Sciatic nerve (tissue), 2 donors: Measurements from ENCODE around the gene C12orf76. TPM values are rescaled to one million over a fixed set of nuclear protein-coding genes. Genes with fewer than 3 reads are reported as not detected.
"Not testable (repeated sequence)": the region's sequence is repeated elsewhere in the genome, so short reads cannot be mapped to it uniquely, and the experiment has no call there.

Source experiments
- ATAC-seq: fragments of 200-7000 bp; cut with Tn5 transposase; one replicate; pipeline ENCODE4 v1.9.1; 2020; ENCODE audit warnings: mild to moderate bottlenecking, moderate library complexity
- DNase-seq: peaks from one replicate; pipeline ENCODE4 v3.0.0-alpha.2; 2020; ENCODE audit warnings: low spot score
- intact Hi-C: fragments of 100-400 bp; cut with DNase I; formaldehyde crosslinking; loops from one replicate; pipeline ENCODE4 v1.14.2; 2022
- total RNA-seq: library from RNA; stranded (reverse); fragmentation: NEBNext Ultra II Directional; extraction: Animal tissue kit (Norgen Biotek cat#: 25700); gene quantifications from one replicate; pipeline ENCODE4 v1.2.1, GENCODE V29; 2021
- donor health status: DM: no; HTN: no; CAD: no.
- donor health status: DM: no; HTN: no; CAD: no.

The C12orf76 gene
- total RNA-seq, 1 donor from 2014 or later = 40.3 TPM

DNA sequence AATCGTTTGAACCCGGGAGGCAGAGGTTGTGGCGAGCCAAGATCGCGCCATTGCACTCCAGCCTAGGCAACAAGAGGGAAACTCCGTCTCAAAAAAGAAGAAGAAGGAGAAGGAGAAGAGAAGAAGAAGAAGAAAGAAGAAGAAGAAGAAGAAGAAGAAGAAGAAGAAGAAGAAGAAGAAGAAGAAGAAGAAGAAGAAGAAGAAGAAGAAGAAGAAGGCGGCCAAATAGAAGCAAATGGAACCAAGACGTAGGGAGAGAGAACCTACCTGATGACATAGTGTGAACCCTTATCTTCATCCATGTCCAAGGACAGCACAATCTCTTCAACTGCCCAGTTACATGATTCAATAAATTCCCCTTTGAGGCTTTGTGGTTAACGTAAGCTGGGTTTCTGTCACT is 19.8 kb upstream of the C12orf76 start:
- intact Hi-C loops = not testable (repeated sequence)

DNA sequence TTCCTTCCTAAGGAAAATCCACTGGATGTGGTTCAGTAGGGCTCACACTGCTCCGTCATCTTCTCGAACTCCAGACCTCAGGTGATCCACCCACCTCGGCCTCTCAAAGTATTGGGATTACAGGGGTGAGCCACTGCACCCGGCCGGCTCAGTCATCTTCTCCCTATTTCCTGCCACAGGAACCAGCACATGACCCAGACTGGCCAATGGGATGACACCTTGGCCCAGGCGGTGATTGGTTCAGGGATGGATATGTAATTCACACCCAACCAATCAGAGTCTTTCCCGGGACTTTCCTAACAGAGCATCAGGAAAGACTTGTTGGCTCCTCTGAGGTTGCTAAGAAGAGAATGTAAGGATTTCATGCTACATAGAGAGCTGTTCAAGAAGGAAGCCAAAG is 19.2 kb upstream of the C12orf76 start:
- intact Hi-C loops = no loop called here
- no peak for DNase-seq
- no peak for ATAC-seq

More for the DNA sequence above, 19.8 kb upstream of the C12orf76 start:
- not testable (repeated sequence) for DNase-seq, ATAC-seq

DNA sequence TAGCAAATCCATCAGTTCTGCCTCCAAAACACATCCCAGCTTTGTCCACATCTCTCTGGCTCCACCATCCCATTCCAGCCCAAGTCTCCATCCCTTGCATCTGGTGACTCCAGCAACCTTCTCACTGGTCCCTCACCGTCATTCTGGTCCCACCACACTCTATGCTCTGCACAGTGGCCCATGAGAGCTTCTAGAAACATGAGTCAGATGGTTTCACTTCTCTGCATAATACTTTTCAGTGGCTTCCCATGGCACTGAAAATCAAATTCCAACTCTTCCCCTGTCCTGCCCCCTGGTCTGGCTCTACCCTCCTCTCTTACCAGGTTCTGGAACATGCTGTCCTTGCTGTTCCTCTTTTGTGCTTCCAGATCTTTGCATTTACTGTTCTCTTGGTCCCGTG is 17.2 kb upstream of the C12orf76 start:
- no peak for DNase-seq
- ATAC-seq = peak; percentile 32
- intact Hi-C loops = no loop called here

DNA sequence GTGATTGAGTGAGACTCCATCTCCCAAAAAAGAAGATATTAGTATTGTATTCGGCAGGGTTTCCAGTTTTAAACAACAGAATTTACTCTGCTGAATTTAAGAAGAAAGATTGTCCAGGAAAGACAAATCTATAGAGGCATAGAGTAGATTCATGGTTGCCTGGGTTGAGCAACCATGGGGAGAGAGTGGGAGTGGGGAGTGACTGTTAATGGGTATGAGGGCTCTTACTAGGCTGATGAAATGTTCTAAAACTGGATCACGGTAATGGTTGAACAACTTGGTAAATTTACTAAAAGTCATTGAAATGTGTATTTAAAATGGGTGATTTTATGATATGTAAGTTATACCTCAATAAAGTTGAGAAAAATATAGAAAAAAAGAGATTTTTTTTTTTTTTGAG is 13.9 kb upstream of the C12orf76 start:
- intact Hi-C loops = no loop called here
- DNase-seq = no peak
- ATAC-seq = no peak

DNA sequence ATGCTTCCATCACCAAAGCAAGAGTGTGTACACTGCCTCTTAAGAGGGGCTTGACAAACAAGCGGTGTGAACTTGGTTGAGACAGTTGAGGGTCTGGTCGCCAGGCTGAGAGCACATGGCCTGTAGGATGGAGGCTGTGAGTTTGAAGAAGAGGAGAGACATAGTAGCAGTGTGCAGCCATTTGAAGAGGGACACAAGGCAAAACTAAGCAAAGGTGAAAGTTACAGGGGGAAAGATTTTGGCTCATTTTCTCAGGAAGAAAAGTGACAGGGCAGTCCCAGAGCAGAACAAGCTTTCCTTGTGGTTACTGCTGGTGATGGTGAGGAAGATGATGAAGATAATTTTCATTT is 11.3 kb upstream of the C12orf76 start:
- intact Hi-C loops = no loop called here
- no peak for DNase-seq
- no peak for ATAC-seq

DNA sequence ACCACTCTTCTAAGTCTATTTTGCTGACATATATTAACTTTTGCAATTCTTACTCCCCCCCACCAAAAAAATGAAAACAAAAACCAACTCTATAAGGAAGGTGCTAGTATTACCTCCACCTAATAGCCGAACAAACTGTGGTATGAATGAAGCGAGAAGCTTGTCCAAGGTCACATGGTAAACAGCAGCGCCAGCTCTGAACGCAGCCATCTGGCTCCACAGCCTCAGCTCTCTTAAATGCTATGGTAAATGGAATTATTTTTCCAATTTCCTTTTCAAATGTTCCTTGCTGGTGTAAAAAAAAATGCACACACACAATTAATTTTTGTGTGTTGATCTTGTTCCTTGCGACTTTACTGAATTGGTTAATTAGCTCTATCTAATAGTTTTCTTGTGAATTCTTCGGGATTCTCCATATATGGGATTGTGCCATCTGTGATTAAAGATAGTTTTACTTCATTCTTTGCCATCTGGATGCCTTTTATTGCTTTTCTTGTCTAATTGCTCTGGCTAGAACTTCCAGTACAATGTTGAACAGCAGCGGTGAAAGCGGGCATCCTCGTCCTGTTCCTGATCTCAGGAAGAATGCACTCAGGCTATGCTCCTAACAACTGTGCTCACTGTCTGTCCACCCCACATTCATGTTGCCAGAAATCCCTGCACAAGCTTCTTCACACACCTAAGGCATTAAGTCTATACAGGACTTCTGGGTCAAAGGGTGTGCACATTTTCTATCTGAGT is 10.7 kb upstream of the C12orf76 start:
- no peak for ATAC-seq
- intact Hi-C loops = no loop called here
- DNase-seq = no peak

DNA sequence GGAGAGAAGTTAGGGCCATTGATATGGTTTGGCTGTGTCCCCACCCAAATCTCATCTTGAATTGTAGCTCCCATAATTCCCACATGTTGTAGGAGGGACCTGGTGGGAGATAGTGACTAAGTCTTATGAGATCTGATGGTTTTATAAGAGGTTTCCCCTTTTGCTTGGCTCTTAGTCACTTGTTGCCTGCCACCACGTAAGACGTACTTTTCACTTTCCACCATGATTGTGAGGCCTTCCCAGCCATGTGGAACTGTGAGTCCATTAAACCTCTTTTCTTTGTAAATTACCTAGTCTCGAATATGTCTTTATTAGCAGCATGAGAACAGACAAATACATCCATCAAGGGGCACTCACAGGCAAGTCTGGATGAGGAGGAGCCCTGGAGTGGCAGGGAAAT is 8.3 kb upstream of the C12orf76 start:
- ATAC-seq, DNase-seq, intact Hi-C loops: not testable (repeated sequence)

DNA sequence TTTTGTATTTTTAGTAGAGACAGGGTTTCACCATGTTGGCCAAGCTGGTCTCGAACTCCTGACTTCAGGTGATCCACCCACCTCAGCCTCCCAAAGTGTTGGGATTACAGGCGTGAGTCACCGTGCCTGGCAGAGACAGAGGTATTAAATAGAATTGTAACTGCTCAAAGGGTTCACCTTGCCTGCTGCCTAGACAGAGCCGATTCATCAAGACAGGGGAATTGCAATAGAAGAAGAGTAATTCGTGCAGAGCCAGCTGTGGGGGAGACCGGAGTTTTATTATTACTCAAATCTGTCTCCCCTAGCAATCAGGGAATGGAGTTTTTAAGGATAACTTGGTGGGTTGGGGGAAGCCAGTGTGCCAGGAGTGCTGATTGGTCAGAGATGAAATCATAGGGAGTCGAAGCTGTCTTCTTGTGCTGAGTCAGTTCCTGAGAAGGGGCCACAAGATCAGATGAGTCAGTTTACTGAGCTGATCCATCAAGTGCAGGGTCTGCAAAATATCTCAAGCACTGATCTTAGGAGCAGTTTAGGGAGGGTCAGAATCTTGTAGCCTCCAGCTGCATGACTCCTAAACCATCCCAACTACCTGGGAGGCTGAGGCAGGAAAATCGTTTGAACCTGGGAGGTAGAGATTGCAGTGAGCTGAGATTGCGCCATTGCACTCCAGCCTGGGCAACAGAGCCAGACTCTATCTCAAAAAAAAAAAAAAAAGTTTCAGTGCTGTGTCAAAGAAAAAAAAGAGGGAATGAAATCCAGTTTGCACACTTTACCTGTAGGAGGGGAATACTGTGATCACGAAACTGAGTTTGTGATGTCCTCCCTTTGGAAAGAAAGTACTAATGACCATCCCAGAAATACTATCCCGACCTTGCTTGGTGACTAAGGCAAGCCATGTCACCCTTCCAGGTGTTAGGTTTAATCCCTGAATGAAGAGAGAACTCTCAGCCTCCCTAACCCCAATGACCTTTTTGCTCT is 7.3 kb upstream of the C12orf76 start:
- intact Hi-C loops, ATAC-seq, DNase-seq: not testable (repeated sequence)

DNA sequence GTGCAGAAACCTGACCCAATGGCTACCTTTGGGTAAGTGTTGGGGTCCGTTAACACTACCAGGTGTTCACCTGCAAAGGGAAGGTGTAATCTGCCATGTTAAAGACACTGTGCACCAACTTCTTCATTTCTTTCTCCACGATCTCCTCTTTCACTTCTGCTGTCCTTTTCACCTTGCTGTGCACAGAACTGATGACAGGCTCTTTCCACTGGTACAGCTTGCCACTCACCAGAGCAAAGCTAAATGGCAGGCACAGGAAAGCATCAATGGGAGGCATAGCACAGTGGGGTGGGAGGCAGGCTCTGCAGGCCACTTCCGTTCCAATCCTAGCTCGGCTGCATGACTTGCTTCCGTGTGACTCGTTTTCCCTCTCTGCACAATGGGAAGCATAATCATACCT is 2.6 kb upstream of the C12orf76 start:
- intact Hi-C loops = no loop called here

DNA sequence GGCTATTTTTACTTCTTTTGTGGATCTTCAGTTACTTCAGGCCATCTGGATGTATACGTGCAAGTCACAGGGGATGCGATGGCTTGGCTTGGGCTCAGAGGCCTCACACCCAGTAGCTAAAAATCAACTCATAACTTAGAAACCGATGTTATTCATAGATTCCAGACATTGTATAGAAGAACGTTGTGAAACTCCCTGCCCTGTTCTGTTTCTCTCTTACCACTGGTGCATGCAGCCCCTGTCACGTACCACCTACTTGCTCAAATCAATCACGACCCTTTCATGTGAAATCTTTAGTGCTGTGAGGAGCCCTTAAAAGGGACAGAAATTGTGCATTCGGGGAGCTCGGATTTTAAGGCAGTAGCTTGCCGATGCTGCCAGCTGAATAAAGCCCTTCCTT is 1.3 kb upstream of the C12orf76 start:
- DNase-seq, intact Hi-C loops, ATAC-seq: not testable (repeated sequence)

More for the DNA sequence above, 2.6 kb upstream of the C12orf76 start:
- no peak for DNase-seq
- no peak for ATAC-seq

DNA sequence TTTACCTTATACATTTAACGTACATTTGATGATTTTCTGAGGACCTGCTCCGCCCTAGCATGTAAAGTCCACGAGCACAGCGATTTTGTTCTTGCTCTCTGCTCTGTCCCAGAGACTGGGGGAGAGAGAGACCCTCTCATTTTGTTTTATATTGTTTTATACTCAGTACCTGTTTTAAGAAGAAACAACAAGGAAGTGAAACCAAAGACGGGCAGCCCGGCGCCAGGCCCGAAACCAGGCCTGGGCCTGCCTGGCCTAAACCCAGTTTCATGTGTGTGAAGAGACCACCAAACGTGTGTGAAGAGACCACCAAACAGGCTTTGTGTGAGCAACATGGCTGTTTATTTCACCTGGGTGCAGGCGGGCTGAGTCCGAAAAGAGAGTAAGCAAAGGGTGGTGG is 712 bp upstream of the C12orf76 start:
- ATAC-seq, intact Hi-C loops: not testable (repeated sequence)

DNA sequence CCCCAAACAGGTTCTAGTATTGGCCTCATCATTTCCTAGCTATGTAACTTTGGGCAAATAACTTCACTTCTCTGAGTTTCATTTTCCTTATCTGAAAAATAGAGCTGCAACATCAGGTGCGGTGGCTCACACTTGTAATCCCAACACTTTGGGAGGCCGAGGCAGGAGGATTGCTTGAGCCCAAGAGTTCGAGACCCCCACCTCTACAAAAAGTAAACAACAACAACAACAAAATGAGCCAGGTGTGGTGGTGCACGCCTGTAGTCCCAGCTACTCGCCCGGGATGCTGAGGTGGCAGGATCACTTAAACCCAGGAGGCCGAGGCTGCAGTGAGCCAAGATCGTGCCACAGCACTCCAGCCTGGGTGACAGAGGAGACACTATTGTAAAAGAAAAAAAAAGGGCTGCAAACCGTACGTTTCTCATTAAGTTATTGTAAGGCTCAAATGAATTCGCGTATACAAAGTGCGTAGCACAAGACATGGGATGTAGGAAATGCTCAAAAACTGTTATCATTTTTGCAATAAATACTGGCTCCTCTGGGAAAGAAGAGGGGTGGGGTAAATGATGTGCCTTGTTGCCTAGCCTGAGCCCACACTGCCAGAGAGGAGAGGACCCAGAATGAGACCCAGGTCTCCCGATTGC is 903 bp downstream of the C12orf76 start:
- no peak for ATAC-seq
- intact Hi-C loops = no loop called here
- DNase-seq = no peak

More for the DNA sequence above, 712 bp upstream of the C12orf76 start:
- DNase-seq = not testable (repeated sequence)

DNA sequence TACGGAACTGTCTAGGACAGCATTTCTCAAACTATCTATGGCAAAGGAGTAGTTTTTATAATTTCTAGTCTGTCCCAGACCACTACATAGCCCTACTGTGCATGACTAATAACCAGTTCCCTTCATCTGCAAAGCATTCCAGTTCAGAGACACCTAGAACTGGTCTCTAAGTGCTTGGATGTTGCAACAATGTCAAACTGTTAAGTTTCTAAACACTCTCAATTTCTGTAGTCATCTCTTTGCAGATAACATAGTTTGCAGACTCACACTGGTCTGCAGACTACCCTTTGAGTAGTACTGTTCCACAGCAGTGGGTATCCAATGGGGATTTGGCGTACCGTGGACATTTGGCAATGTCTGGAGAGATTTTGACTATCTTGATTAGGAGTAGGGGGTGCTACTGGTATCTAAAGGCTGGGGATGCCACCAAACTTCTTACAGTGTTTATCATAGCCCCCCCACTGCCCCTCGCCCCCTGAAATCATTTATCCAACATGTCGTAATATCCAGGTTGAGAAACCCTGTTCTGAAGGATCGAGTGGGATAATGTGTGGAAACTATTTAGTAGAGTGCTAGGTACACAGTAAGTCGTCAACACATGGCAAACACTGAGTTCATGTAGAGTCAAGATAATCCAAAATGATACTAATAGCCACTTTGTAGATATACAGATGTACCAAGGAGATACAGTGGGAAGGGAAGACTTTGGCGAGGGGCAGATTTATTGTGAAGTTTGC is 1.7 kb downstream of the C12orf76 start:
- DNase-seq = no peak
- intact Hi-C loops = no loop called here

DNA sequence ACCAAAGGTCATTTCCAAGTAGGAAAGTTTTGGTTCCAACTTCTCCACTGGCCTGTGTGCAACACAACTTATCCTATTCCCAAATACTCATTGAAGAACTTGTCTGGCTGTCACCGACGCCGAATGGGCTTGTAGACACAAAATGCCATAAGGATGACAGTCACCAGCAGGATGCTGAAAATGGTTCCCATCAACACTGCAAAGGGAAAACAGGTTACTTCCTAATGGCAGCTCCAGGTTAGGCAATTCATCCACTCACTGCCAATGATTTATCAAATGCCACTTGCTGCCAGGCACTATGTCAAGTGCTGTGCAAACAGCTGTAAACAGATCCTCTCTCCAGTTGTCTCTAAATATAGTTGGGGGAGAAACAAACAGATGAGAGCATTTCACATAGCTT is 6.1 kb downstream of the C12orf76 start:
- ATAC-seq (no peak), DNase-seq (no peak)
- intact Hi-C loops = no loop called here

More for the DNA sequence above, 1.7 kb downstream of the C12orf76 start:
- no peak for ATAC-seq

DNA sequence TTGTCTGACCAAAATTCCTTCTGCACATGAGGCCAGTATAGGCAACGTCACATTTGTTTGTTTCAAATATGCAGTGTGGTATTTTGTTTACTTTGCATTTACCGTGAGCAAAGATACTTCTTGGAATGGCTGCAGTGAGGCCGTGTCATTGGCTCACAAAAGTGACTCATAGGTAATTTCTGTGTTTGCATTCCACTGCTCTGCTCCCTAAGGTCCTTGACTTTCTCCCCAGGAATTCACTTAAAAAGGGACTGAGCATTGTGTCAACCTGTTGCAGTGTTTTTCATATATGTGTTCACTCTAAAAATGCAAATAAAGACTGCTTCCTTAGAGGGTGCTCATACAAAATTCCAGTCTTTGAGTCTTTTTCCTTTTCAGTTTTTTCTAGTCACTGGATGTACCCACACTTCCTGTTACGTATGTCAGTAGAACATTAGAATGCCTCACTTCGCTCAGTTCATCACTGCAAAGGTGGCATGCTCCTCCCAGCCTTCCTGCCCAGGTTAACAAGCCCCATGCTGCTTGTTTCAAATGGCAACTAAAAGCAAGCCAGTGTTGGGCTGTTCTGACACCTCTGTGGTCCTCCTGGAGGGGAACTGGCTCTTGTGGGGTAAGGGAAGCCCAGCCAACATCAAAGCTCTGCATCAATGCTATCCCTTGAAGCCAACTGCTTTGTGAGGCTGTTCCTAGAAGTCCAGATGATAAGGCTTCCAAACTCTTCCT is 9.1 kb downstream of the C12orf76 start:
- intact Hi-C loops = no loop called here
- ATAC-seq = no peak
- DNase-seq = no peak

DNA sequence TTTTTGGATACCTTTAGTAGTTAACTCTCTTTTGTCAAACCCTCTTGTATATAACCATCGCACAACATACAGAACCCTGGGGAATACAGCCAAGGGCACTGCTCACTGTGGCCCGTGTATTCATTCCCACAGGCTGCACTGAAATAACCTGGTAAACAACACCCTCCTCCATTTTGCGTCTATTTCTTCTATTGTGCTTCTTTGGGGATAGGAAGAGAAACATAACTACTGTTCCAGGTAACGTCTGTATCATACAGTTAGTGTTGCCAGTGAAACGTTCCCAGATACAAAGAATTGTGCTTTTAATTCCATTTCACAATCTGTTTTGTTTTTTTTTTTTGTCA is 9.6 kb downstream of the C12orf76 start:
- intact Hi-C loops = no loop called here
- DNase-seq (no peak), ATAC-seq (no peak)

DNA sequence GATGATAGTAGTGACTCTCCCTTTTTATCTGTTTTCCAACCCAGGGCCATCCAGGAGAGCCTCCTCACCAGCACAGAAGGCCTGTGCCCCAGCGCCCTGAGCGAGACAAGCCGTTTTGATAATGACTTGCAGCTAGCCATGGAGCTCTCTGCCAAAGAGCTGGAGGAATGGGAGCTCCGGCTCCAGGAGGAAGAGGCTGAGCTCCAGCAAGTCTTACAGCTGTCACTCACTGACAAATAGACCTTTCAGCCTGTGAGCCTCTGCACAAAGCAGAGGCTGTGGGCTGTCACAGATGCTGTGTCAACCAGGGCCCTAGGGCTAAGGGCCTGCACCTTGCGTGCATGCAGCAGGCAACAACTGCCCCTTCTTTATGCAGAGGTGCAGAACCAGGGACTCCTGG is 11.0 kb downstream of the C12orf76 start:
- no peak for DNase-seq
- intact Hi-C loops = no loop called here
- no peak for ATAC-seq

DNA sequence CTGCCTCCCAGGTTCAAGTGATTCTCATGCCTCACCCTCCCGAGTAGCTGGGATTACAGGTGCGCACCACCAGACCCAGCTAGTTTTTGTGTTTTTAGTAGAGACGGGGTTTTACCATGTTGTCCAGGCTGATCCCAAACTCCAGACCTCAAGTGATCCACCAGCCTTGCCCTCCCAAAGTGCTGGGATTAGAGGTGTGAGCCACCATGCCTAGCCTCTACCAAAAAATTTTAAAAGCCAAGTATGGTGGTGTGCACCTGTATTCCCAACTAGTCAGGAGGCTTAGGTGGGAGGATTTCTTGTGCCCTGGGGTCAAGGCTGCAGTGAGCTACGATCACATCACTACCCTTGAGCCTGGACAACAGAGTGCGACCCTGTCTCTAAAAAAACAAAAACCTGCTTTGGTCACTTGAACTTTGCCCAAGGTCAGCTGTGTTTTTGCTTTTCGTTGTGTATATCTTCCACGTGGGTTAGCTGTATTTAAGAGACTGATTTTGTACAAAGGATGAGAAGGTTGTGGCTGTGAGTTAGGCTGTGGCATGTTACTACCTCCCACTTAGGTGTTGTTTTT is 12.7 kb downstream of the C12orf76 start:
- intact Hi-C loops = no loop called here
- ATAC-seq = no peak
- no peak for DNase-seq
